ENCODE results near the gene ZNFX1. TPM values are rescaled to one million over a fixed set of nuclear protein-coding genes. Genes with fewer than 3 reads are reported as not detected.

The ZNFX1 gene
- total RNA-seq, 2 donors from 2014 or later, result 8.1 to 8.9 TPM

DNA sequence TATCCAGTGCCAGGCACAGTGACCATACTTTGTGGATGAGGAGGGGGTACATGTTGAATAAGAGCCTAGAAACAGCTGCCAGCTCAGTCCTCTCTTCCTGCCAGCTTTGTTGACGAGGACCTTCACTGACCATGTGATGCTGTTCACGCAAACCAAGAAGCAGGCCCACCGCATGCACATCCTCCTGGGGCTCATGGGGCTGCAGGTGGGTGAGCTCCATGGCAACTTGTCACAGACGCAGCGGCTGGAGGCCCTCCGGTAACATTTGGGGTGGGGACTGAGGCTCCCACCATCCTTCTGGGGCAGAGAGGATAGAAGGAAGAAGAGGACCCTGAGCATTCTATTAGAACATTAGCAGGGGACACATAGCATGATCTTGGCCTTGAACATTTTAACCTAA is 43.0 kb downstream of the ZNFX1 start:
- Histone ChIP-seq H3K27me3 (ENCODE audit: control insufficient read depth, insufficient read depth, low read length, poor library complexity, severe bottlenecking) (no peaks in the 10 kb centered on the region), H3K36me3 (ENCODE audit: control insufficient read depth, insufficient read depth, low read length) (peaks cover 74% of the 10 kb centered on the region)
- no peak overlapping the region for H3K27ac Mint-ChIP-seq

DNA sequence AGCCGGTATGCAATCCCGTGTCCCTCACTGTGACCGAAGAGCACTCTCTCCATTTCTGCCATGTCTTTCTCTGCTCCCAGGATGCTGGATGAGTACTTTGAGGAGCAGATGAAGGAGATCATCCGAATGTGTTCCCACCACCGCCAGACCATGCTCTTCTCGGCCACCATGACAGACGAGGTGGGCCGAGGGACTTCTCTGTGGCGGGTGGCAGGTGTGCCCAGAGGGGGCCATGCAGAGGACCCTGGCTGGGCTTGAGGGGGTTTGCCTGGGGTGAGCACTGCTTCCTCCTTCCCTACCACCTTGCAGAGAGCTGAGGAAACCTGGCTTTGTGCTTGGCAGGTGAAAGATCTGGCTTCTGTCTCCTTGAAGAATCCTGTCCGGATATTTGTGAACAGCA is 44.6 kb downstream of the ZNFX1 start:
- Mint-ChIP-seq H3K27me3 (ENCODE audit: insufficient read depth) (no peaks in the 10 kb centered on the region), H3K36me3 (ENCODE audit: low read depth) (peaks cover 76% of the 10 kb centered on the region)

More for the DNA sequence above, 43.0 kb downstream of the ZNFX1 start:
- Mint-ChIP-seq H3K36me3 (ENCODE audit: low read depth) (peaks cover 78% of the 10 kb centered on the region), H3K4me1 (peaks cover 5% of the 10 kb centered on the region), H3K27me3 (ENCODE audit: insufficient read depth) (no peaks in the 10 kb centered on the region), H3K4me3 (no peak overlapping the region), H3K9me3 (no peaks in the 10 kb centered on the region)
- H3K9ac ChIP-seq (ENCODE audit: extremely low read depth, low read length, poor library complexity, severe bottlenecking), result no peak overlapping the region
- no peaks in the 10 kb centered on the region for H3K9me3 ChIP-seq (ENCODE audit: control insufficient read depth, low read length)
- WGBS, 2 experiments (ENCODE audit: insufficient coverage in 1 of 2, insufficient read length in 1 of 2), result 96 to 98% methylated on average over 3 to 6 of the region's 6 CpGs
- TF ChIP-seq, protein P1, sequence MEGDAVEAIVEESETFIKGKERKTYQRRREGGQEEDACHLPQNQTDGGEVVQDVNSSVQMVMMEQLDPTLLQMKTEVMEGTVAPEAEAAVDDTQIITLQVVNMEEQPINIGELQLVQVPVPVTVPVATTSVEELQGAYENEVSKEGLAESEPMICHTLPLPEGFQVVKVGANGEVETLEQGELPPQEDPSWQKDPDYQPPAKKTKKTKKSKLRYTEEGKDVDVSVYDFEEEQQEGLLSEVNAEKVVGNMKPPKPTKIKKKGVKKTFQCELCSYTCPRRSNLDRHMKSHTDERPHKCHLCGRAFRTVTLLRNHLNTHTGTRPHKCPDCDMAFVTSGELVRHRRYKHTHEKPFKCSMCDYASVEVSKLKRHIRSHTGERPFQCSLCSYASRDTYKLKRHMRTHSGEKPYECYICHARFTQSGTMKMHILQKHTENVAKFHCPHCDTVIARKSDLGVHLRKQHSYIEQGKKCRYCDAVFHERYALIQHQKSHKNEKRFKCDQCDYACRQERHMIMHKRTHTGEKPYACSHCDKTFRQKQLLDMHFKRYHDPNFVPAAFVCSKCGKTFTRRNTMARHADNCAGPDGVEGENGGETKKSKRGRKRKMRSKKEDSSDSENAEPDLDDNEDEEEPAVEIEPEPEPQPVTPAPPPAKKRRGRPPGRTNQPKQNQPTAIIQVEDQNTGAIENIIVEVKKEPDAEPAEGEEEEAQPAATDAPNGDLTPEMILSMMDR (conservative IDR thresholded peaks at IDR 0.05), result no peak
- DNase-seq, result no peak
- no peaks in the 10 kb centered on the region for H3K4me1 ChIP-seq (ENCODE audit: control insufficient read depth, insufficient read depth, low read length)
- no peak overlapping the region for H3K27ac ChIP-seq (ENCODE audit: low read depth, low read length)
- no peak overlapping the region for H3K4me3 ChIP-seq (ENCODE audit: low read length)

DNA sequence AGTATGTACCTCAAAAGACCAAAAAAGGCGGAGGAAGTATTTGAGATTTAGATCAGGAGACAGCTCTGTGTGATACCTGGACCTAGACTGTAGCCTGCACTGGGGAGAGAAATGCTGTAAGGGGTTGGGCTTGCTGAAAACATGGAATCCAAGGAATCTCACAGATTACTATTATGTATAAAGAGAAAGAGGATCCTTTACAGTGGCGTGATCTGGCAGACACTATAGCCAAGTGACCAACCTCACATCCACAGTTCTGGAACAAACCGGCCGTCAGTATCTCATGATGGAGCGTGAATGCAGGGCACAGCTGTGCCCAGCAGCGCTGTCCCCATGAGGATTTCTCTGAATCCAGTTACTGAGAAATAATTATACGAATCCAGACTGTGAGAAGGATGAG is 46.4 kb downstream of the ZNFX1 start:
- no peaks in the 10 kb centered on the region for H3K27me3 ChIP-seq (ENCODE audit: control insufficient read depth, insufficient read depth, low read length, poor library complexity, severe bottlenecking)
- peaks cover 77% of the 10 kb centered on the region for H3K36me3 Mint-ChIP-seq (ENCODE audit: low read depth)
- TF ChIP-seq, protein P1 (conservative IDR thresholded peaks at IDR 0.05), result no peak
- WGBS, 2 experiments (ENCODE audit: insufficient coverage in 1 of 2, insufficient read length in 1 of 2), result 68 to 85% methylated on average over 5 to 7 of the region's 7 CpGs
- no peak overlapping the region for H3K4me3 Mint-ChIP-seq
- H3K27ac Mint-ChIP-seq, result no peak overlapping the region
- no peak for DNase-seq
- H3K27ac ChIP-seq (ENCODE audit: low read depth, low read length), result no peak overlapping the region
- no peaks in the 10 kb centered on the region for H3K27me3 Mint-ChIP-seq (ENCODE audit: insufficient read depth)
- H3K9me3 Mint-ChIP-seq, result no peaks in the 10 kb centered on the region
- H3K4me1 ChIP-seq (ENCODE audit: control insufficient read depth, insufficient read depth, low read length), result no peaks in the 10 kb centered on the region
- peaks cover 85% of the 10 kb centered on the region for H3K36me3 ChIP-seq (ENCODE audit: control insufficient read depth, insufficient read depth, low read length)
- no peak overlapping the region for H3K4me3 ChIP-seq (ENCODE audit: low read length)
- no peaks in the 10 kb centered on the region for H3K9me3 ChIP-seq (ENCODE audit: control insufficient read depth, low read length)
- no peaks in the 10 kb centered on the region for H3K4me1 Mint-ChIP-seq
- no peak overlapping the region for H3K9ac ChIP-seq (ENCODE audit: extremely low read depth, low read length, poor library complexity, severe bottlenecking)

More for the DNA sequence above, 44.6 kb downstream of the ZNFX1 start:
- H3K9me3 Mint-ChIP-seq, result no peaks in the 10 kb centered on the region
- TF ChIP-seq, protein P1 (conservative IDR thresholded peaks at IDR 0.05), result no peak
- Histone ChIP-seq H3K9ac (ENCODE audit: extremely low read depth, low read length, poor library complexity, severe bottlenecking) (no peak overlapping the region), H3K27ac (ENCODE audit: low read depth, low read length) (no peak overlapping the region), H3K27me3 (ENCODE audit: control insufficient read depth, insufficient read depth, low read length, poor library complexity, severe bottlenecking) (no peaks in the 10 kb centered on the region), H3K4me3 (ENCODE audit: low read length) (no peak overlapping the region), H3K4me1 (ENCODE audit: control insufficient read depth, insufficient read depth, low read length) (no peaks in the 10 kb centered on the region), H3K9me3 (ENCODE audit: control insufficient read depth, low read length) (no peaks in the 10 kb centered on the region), H3K36me3 (ENCODE audit: control insufficient read depth, insufficient read depth, low read length) (peaks cover 74% of the 10 kb centered on the region)
- H3K27ac Mint-ChIP-seq, result peak overlapping the region; percentile 42
- WGBS, 2 experiments (ENCODE audit: insufficient coverage in 1 of 2, insufficient read length in 1 of 2), result 97 to 100% methylated on average over 4 to 10 of the region's 10 CpGs
- no peak for DNase-seq
- no peak overlapping the region for H3K4me3 Mint-ChIP-seq
- H3K4me1 Mint-ChIP-seq, result peaks cover 5% of the 10 kb centered on the region

Data from endodermal cell (in vitro differentiated cells).